T-helper 2 cell (primary cell): Measurements from ENCODE around the gene XPC.
"Not testable (repeated sequence)": the region's sequence is repeated elsewhere in the genome, so short reads cannot be mapped to it uniquely, and the experiment has no call there.

Experiments used
- DNase-seq, 5 experiments: peaks; one replicate each; pipeline versions ENCODE4 v3.0.0 to v3.0.0-alpha.2; 2012 to 2022

The XPC gene

DNA sequence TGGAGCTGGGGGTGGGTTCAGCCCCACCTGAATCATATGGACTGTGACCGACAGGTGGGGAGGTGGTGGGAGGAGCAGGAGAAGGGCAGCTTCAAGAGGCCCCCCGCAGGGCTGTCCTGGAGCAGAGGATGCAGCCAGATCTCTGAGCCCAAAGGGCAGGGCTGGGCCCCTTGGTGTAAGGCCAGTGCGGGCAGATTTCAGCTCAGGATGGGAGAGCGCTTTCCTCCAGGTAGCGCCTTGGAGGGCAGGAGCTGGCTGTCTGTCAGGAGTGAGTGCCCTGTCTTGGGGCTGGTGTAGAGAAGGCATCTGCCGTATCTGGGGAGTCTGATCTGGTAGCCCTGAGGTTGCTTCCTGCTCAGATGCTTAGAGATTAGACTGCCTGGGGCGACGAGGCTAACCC lies 46.3 kb downstream of the XPC start:
- DNase-seq = no peak

DNA sequence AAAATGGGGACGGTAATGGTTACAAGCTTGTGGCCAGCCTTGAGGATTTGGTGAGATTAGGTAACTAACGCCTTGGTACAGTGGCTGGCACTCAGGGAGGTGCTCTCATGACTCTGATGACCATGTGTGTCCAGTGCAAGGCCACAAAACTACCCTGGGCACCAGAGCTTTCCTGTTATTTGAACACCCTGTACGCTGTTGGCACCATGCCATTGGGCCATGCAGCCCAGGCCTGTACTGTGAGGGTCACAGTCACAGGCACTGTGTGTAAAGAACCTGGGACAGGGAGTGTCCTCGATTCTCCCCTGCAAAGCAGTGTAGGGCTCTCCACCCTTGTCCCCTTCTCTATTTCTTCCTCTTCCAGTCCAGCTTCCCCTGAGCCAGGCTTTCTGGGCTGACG lies 47.3 kb downstream of the XPC start:
- DNase-seq = no peak

DNA sequence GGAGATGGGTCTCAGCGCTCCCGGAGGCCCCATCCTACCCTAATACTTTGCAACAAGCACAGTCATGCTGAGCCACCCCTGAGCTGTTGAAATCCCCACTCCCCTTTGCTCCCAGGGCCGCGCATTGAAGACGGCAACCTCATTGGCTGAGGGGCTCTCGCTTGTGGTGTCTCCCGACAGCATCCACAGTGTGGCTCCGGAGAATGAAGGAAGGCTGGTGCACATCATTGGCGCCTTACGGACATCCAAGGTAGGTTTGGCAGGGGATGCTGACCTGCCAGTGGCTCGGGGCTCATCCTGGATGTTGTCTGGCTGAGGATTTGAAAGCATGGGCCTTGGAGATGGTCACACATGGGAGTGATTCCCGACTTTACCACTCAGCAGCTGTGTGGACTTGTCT lies 47.7 kb downstream of the XPC start:
- DNase-seq = no peak

DNA sequence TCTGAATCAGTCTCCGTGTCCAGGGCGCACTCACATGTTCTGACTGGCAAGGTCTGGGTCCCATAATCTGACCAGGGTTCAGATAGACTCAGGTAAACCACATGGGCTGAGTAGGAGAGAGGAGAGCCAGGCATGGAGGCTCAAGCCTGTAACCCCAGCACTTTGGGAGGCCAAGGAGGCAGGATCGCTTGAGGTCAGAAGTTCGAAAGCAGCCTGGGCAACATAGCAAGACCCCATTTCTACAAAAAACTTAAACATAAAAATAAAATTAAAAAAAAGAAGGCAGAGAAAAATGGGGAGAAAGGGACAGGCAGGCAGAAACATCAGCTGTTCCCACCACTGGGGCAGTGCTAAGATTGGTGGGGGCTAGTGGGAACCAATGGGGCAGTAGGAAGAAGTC lies 48.2 kb downstream of the XPC start:
- no peak for DNase-seq

DNA sequence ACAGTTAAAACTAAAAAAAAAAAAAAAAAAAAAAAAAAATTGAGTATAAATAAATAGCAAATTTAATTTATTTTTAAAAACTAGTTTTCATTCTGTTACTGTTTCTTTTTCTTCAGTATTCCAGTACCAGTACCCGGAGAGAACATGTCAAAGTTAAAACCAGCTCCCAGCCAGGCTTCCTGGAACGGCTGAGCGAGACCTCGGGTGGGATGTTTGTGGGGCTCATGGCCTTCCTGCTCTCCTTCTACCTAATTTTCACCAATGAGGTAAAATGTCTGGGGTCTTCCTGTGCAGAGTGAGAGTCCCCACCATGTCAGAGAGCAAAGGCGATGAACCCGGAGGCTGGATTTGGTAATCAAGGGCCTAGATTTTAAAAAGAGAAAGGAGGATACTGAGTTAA lies 49.1 kb downstream of the XPC start:
- DNase-seq = no peak

DNA sequence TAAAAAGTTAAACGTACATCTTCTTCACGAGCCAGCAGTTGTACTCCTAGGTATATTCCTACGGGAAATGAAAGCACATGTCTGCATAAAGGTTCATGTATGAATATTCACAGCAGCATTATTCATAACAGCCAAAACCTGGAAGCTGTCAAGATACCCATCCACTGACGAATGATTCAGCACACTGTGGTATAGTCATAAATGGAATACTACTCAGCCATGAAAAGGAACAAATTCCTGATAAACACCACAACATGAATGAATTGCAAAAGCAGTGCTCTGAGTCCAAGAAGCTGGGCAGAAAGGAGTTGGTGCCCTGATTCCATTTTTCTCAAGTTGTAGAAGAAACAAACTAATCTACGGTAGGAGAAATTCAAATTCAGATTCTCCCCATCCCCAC lies 49.7 kb downstream of the XPC start:
- no peak for DNase-seq

DNA sequence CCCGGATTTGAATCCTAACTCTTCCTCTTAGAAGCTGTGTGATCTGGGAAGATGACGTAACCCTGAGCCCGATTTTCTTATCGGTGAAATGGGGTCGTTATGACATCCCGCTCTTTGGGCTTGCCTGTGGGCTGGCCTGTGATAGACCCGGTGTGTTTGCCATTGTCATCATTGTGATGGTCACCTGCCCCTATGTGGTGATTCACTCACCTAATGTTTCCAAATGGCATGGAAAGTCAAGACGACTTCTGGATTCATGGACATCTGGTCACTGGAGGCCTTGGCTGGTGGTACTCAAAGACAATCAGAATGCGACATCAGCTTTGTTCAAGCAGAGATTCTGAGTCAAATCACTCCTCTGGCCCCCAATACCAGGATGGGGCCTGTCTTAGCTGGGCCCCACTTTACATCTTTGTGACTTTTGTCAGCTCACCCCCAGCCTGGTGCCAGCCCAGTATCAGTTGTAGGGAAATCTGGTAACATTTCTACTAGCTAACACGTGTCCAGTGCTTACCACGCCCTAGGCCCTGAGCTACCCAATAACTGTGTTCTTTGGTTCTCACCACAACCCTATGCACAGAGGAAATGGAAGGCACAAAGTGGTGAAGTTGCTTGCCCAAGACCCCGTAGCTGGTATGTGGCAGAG lies 50.8 kb downstream of the XPC start:
- DNase-seq = no peak

DNA sequence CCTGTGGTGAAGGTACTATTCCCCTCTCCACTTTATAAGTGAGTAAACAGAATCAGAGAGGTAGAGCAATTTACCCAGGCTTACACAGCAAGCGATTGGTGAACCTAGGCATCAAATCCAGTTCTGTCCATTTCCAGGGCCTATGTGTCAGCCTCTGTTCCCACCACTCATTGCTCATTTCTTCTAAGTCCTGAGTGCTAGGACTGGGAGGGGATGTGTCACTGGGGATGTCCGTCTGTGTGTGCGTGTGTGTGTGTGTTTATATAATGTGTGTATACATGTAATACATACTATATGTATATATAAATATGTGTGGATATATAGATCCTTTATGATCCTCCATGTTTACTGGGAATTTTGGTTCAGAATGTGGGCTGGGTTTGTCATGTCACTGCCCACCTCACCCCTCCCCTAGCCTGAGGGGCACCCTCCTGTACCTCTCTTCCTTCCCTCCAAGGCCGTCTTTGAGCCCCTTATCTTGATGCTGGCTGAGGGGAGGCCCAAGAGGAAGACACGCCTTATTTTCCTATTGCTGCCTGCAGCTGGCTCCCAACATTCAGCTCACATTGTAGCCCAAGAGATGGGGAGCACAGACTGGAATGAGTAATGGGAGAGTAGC lies 51.4 kb downstream of the XPC start:
- DNase-seq = no peak

DNA sequence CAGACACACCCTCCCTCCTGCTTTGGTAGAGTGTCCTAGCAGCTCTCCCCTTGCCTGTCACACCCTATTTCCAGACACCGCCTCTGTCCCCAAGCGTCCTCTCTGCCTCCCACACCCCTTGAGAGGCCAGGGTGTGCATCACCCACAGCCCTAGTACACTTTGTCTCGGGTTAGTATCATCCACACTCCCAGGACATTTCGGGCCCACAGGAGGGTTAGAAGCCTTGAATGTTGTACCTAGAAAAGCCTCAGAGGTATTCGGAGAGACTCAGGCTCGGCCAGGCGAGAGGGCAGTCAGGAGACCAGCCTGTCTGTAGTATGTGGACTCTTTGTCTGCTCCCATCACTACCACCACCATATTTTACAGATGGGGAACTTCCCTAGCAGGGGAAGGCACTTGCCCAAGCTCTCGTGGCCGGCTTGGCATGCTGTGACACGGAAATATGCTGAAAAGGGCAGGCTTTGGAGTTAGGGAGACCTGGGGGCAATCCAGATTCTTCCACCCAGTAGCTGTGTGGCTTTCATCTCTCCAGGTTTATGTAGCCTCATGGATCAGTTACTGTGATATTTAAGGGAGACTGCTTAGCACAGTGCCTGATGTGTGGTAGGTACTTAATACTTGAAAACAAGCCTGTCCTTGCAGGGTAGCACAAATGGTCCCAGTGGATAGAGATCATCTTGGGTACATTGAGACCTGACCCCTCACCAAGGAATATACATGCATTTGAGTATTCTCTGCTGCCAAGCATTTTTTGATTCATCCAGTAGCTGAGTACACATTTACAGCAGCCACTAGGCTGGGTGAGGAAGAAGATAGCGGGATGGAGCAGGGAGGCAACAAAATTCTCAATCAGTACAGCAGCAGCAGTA lies 52.1 kb downstream of the XPC start:
- no peak for DNase-seq

DNA sequence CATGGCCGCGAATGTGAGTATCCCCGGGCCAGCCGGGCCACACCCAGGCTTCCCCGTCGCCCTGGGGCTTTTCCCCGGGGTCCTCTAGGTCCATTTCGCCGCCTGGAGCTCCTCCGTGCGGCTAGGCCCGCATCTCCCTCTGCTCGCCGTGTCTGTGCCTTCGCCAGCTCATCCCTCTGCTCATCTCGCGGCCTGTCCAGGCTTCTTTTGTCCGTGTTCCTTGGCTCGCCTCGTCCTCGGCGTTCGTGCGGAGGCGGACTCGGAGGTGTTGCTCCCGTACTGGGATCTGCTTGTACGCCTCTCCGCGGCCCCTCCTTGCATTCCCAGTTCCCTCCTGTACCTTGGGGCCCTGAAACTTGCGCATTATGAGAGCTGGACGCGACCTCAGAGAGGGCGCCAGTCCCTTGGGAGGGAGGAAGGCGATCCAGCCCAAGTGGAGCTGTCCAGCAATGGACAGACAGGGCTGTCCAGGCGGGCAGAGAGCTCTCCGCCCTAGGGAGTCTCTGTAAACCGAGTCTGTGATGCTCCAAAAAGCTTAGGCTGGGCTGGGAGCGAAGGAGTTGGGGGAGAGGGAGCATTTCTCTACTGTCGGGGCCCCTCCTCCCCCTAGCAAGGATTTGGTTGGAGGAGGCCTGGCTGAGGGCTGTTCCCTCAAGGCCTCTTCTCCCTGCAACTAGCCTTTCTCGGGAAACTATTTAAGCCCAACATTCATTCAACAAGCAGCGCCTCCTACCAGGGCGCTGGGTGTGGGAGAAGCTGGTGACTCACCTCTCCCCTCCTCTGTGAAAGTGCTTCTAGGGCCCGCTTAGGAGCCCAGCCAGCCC lies 53.0 kb downstream of the XPC start:
- DNase-seq = peak in 4 of 5 experiments; percentile 28 to 65 (median 45)

DNA sequence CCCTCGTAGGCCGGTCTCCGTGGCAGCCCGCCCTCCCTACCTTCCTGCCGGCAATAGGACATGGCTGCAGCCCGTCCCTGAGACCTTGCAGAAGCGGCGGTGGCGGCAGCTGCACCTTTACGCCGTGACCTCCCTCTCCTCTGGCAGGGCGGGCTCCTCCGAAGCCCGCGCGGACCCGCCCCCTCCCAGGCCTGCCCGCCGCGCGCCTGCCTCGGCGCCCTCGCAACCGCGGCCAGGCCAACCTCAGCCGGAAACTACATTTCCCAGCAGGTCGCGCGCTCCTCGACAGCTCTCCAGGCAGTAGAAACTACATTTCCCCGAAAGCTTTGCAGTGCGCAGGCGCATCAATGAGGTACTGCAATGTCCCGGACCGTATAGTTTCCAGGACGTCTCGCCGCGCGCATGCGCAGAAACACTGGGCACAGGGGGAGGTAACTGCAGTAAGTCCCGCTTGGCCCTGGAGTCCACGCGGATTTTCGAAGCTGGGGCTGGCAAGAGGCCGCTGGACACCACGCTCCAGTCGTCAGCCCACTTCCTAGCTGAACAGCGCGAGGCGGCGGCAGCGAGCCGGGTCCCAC lies 53.7 kb downstream of the XPC start, which contains the start of the genes CHCHD4 and TMEM43:
CHCHD4 (minus strand) TSS at position 256 of the 578 bp plus-strand sequence; CDS start at position 62, 194 bp downstream.
TMEM43 (plus strand) TSS at position 438 of the 578 bp plus-strand sequence. CDS start 142 bp downstream, outside the sequence.
- DNase-seq = peak; percentile 96 to 99 (median 98)

DNA sequence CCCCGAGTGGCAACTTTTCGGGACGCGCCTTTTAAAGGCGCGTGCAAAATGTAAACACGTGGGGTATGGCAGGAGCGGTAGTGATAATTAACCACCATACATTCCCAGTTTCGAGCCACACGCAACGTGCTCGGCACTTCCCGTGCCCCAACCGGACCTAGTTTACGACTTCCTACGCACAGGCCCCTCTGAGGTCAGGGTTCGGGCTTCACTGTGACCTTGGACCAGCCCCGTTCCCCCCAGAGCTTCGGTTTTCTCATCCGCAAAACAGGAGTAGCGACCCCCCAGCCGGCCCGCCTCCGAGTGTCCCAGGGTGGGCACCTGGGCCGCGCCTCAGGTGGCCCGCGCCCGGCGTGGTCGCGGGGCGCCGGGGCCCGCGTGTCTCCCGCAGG lies 54.2 kb downstream of the XPC start:
- peak in 3 of 5 experiments; percentile 38 to 83 (median 48) for DNase-seq

DNA sequence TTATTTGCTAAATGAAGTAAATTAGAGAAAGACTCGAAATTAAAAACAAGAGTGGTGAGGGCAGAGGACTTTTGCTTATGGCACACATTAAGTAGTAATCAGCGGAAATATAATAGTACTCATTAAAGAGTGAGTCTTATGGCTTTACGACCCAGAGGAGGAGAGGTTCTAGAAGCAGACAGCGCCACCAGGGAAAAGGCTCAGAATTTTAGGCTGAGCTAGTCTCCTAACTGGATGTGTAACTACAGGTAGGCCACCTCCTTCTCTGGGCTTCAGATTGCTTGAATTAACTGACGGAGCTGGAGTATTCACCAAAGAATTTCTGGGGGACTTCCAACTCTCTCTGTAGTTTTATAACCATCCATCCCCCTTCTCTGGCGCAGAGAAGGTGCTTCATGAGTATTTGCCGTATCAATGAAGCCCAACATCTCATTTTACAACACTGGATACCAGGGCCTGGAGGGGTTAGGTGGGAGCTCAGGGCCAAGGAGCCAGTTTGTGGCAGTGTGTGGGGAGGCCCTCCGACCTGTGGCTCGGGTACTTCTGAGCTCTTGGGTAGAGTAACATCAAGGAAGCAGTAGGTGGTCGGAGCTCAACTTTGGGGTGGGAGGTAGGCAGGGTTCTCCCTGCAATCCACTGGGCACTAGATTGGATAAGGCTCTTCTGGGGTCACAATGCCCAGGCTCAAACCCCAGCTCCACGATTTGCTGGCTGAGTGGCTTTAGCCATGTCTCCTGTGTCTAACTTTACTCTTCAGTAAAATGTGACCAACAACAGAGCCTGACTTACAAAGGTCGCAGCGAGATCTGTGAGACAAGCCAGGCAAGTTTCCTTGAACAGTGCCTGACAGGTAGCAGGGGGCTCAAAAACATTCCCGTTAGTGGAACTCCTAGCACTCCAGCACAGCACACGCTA lies 54.8 kb downstream of the XPC start:
- DNase-seq = no peak

DNA sequence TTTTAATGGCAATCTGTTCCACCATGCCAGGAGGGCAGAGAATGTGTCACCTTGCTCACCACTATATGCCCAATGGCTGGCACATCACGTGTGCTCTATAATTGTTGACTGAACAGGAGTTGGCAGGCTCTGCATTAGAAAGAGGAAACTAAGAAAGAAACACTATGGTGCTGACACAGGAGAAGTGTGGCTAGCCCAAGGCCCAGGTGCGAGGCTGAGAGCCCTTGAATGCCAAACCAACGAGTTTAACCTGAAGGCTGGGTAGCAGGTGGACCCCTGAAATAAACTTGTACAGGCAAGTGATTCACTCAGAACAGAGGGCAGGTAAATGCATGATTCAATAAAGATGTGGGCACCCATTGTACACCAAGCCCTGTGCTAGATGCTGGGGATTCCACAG lies 56.1 kb downstream of the XPC start:
- DNase-seq = no peak

DNA sequence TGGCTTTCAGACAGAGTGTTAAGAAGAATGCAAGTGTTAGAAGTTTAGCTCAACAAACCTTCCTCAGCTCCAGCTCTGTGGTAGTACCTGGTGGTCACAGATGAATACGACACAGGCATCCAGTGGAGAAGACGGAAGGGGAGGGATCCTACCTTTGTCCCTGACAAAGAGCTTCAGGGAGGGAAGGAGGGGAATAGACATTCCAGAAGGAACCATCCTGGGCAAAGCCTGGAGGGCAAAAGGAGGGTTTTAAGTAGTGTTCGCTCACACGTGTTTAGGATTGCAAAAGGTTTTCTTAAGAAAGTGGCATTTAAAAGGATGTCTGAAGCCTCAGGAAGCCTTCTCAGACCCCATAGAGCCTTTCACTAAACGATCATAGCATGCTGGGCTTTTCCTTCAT lies 56.5 kb downstream of the XPC start:
- DNase-seq = no peak

DNA sequence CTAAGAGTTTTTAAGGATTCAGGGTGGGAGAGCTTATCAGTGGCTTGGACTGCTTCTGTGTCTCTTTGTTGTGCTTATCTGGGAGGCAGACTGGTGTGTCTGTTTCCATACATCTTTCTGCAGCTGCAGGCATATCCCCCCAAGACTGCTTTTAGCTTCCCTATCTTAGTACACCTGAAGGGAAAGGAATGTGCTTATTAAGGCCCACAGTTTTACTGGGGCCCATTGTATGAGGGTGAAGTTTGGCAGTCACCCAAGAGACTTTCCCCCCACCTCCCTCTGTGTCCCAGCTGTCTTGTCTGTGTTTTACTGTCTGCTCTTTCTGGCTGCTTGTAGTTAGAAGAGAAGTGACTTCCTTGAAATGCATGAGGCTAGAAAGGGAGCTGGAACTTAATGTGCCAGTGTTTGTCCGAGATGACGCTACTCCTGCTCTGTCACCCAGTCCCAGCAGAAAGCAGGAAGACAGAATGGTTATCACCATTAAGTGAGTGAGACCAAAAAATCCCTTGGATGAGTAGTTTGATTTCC lies 57.4 kb downstream of the XPC start:
- not testable (repeated sequence) for DNase-seq

DNA sequence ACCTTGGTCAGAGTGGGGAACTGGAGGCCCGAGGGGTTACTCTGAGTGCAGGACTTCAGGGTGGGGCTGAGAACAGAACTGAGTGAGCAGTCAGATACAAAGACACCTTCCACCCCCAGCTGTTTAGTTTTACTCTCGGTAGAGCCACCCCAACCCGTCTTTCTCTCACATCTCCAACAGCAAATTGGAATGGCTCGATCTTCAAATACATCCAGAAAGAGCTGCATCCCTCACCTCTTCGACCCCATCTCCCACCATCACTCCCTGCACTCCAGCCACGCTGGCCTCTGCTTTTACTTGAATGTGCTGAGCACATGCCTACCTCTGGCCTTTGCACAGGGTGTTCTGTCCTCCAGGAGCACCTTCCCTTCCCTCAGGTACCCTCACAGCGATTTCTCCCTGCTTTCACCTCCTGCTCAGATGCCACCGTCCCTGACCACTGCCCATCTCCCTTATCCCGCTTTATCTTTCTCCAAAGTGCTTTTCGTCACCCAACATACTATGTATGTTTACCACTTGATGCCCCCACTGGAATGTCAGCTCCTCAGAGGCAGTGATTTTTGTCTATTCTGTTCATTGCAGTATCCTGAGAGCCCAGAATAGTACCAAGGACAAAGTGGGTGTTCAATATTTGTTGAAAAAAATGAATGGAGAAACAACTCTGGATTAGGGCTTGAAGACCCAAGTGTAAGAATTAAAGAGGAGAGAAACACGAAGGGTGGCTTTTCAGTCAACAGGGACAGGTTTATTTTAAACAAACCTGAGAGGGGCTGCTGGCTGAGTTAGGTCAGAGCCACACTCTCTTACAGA lies 58.1 kb downstream of the XPC start:
- DNase-seq = no peak

DNA sequence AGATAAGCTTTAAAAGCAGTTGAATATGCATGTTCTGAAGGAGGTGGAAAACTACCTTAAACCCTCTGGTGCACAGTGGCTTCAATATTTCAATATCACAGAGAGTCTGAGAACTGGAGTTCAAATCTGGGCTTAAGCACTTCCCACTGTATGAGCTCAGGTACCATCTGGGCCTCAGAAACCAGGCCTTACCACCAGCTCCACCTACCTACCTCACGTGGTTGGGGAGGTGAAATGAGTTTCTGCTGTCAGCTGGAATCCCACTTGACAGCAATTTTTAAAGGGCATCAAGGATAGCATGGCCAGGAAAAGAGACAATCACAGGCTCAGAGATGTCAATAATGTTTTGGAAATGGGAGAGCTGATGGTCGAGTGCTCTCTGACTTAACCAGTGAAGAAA lies 58.8 kb downstream of the XPC start:
- no peak for DNase-seq

DNA sequence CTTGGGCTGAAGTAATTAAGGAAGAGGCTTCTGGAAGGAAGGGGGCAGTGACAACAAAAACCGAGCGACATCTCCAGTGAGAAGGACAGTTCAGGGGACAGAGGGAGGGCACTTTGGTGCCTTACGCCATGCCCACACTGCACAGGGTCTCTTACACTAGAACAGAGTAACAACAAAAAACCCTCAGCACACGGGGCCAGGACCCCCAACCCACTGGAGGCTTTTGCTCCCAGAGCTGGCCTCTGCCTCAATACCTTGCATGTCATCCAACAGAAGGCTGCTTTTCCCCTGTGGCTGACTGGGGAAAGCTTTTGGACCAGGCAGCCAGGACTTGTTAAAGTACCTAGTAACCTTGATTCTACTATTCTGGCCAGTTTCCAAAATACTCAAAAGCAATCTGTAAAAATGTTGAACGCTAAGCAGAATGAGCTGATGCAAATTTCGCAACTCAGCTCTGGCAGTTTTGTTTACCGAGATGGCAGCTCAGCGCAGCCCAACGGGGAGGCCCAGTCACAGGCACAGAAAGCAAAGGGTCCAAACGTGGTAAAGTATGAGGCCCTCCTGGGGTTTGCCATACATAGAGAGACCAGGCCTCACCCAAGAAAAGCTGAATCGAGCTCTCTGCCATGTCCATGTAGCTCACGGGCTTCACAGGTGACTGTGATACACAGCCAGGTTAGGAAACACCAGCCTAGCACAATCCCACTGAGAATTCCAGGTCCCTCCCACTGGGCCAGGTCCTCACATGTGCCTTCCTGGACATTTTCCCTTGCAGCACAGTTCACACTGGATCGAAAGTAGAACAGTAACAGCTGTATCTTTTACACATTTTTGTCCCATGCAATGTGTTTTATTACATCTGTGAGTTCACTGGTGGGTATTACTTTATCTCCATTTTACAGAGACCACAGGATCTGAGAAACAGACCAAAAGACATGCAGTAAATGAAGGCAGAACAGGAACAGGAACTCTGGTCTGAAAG lies 59.7 kb downstream of the XPC start:
- DNase-seq = no peak
